ENCODE measurements around the gene TIMMDC1. TPM values are rescaled to one million over a fixed set of nuclear protein-coding genes. Genes with fewer than 3 reads are reported as not detected.

TIMMDC1 gene
- total RNA-seq, 1 experiment from 2014 or later = 109 TPM

DNA sequence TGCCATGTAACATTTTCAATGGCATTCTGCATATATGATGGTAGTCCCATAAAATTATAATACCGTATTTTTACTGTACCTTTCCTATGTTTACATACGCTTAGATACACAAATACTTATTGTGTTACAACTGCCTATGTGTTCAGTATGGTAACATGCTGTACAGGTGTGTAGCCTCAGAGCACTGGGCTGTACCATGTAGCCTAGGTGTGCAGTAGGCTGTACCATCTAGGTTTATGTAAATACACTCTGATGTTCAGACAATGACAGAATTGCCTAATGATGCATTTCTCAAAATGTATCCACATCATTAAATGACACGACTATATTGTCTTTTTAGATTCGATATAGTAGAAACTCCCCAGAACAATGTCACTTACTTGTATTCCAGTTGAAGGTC lies 38.4 kb downstream of the TIMMDC1 start:
- H3K18ac ChIP-seq (ENCODE audit: insufficient read length, low read depth, low read length) = no peak overlapping the region
- WGBS (ENCODE audit: extremely low coverage, insufficient read length, low lambda C conversion rate) = no CpG with 5 or more reads among the region's 4 CpGs
- no peak overlapping the region for H2AK5ac ChIP-seq (ENCODE audit: insufficient read length, low read length)
- H2BK120ac ChIP-seq (ENCODE audit: low read depth, low read length, poor library complexity, severe bottlenecking) = no peak overlapping the region
- H3K79me1 ChIP-seq (ENCODE audit: insufficient read depth, low read depth, low read length, poor library complexity, severe bottlenecking) = no peaks in the 10 kb centered on the region
- H3K4me1 ChIP-seq (ENCODE audit: insufficient read depth, low read length) = no peaks in the 10 kb centered on the region
- H4K5ac ChIP-seq (ENCODE audit: insufficient read length, low read depth, low read length) = no peak overlapping the region
- Mint-ChIP-seq H3K4me3 (no peak overlapping the region), H3K36me3 (ENCODE audit: insufficient read depth in 1 of 3, low read depth in 3 of 3) (no peaks in the 10 kb centered on the region), H3K9me3 (no peaks in the 10 kb centered on the region), H3K27ac (no peak overlapping the region), H3K27me3 (ENCODE audit: low read depth) (no peaks in the 10 kb centered on the region), H3K4me1 (no peaks in the 10 kb centered on the region; a peak in 1 of 4 replicates)
- H3K27ac ChIP-seq (ENCODE audit: insufficient read length, low read depth, low read length) = no peak overlapping the region
- H3K4me2 ChIP-seq (ENCODE audit: insufficient read depth, insufficient read length, low read length) = no peak overlapping the region
- TF ChIP-seq, protein P1, sequence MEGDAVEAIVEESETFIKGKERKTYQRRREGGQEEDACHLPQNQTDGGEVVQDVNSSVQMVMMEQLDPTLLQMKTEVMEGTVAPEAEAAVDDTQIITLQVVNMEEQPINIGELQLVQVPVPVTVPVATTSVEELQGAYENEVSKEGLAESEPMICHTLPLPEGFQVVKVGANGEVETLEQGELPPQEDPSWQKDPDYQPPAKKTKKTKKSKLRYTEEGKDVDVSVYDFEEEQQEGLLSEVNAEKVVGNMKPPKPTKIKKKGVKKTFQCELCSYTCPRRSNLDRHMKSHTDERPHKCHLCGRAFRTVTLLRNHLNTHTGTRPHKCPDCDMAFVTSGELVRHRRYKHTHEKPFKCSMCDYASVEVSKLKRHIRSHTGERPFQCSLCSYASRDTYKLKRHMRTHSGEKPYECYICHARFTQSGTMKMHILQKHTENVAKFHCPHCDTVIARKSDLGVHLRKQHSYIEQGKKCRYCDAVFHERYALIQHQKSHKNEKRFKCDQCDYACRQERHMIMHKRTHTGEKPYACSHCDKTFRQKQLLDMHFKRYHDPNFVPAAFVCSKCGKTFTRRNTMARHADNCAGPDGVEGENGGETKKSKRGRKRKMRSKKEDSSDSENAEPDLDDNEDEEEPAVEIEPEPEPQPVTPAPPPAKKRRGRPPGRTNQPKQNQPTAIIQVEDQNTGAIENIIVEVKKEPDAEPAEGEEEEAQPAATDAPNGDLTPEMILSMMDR (conservative IDR thresholded peaks at IDR 0.05) = no peak
- no peaks in the 10 kb centered on the region for H4K20me1 ChIP-seq (ENCODE audit: control insufficient read depth, insufficient read depth, insufficient read length)
- no peak overlapping the region for H3K56ac ChIP-seq (ENCODE audit: insufficient read length, low read depth, low read length)
- H2BK15ac ChIP-seq (ENCODE audit: low read depth, low read length) = no peak overlapping the region
- no peak for DNase-seq
- no peak overlapping the region for H4K91ac ChIP-seq (ENCODE audit: insufficient read length, low read depth, low read length)
- no peak overlapping the region for H2BK20ac ChIP-seq (ENCODE audit: low read depth, low read length, poor library complexity, severe bottlenecking)
- no peak overlapping the region for H3K4ac ChIP-seq (ENCODE audit: low read depth, low read length)
- H3K9ac ChIP-seq (ENCODE audit: extremely low read depth, insufficient read length, low read length) = no peak overlapping the region
- H3T11ph ChIP-seq (ENCODE audit: low read length) = no peak overlapping the region
- H3K79me2 ChIP-seq (ENCODE audit: insufficient read depth, low read length) = no peaks in the 10 kb centered on the region
- H3K27me3 ChIP-seq (ENCODE audit: insufficient read depth, low read length) = no peaks in the 10 kb centered on the region
- no peaks in the 10 kb centered on the region for H3K9me3 ChIP-seq (ENCODE audit: control insufficient read depth, low read depth, low read length)
- H2BK5ac ChIP-seq (ENCODE audit: insufficient read length, low read length) = no peak overlapping the region
- no peak overlapping the region for H4K8ac ChIP-seq (replicated peaks; ENCODE audit: insufficient read length, low read depth, low read length)
- H3K23ac ChIP-seq (ENCODE audit: insufficient read length, low read depth, low read length) = no peak overlapping the region
- H3K14ac ChIP-seq (ENCODE audit: insufficient read depth, low read length) = no peak overlapping the region
- H2BK12ac ChIP-seq (ENCODE audit: insufficient read length, low read depth, low read length) = no peak overlapping the region
- H2AFZ ChIP-seq (ENCODE audit: low read length) = no peak overlapping the region
- H3K23me2 ChIP-seq (ENCODE audit: insufficient read length, low read depth, low read length, poor library complexity, severe bottlenecking) = no peaks in the 10 kb centered on the region
